ENCODE data around the gene DRD2.

DRD2 gene

DNA sequence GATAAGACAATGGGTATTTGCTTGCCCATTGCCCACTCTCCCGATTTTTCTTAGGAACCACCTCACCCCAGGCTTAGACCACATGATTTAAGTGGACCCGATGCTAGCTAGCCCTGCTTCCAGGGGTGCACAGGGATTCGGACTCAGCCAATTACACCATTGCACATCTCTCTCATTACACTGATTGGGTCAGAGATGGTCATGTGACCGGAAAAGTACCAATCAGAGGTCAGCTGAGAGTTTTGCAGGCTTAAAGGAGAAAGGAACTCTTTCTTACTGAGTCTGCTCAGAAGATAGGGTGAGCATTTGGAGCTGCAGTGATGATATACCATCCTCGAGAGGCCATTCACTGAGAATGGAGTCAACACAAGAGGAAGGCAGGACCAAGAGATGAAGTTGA lies 99.8 kb downstream of the DRD2 start:
- H3K9me3 ChIP-seq (ENCODE audit: control insufficient read depth, insufficient read depth, low read depth, low read length), result no peaks in the 10 kb centered on the region
- no peak overlapping the region for H3K27ac ChIP-seq (ENCODE audit: extremely low read depth, low read depth, low read length)
- ChIA-PET POLR2A (no interaction called here), CTCF (interaction anchor here (0.6 to 0.8 kb wide), 2 partner anchors 13 to 43 kb away, joined by 3 to 4 read pairs; no protein-coding TSS in a partner anchor)
- TF ChIP-seq ZNF701 (tag by site-specific recombination; IDR thresholded peaks at IDR 0.05) (no peak), ZNF621 (tag by site-specific recombination; IDR thresholded peaks at IDR 0.05) (no peak), ZIC2 (tag by site-specific recombination; IDR thresholded peaks at IDR 0.05) (no peak), ZNF623 (tag by site-specific recombination; IDR thresholded peaks at IDR 0.05) (no peak), ZNF404 (tag by site-specific recombination; IDR thresholded peaks at IDR 0.05) (no peak), ZNF391 (tag by site-specific recombination; IDR thresholded peaks at IDR 0.05; ENCODE audit: borderline replicate concordance, low read depth) (no peak), ZNF426 (tag by site-specific recombination; IDR thresholded peaks at IDR 0.05) (no peak), ZNF654 (tag by site-specific recombination; IDR thresholded peaks at IDR 0.05; ENCODE audit: low read depth) (no peak), ZNF146 (tag by site-specific recombination; IDR thresholded peaks at IDR 0.05) (no peak), ZNF670 (tag by site-specific recombination; IDR thresholded peaks at IDR 0.05; ENCODE audit: low read depth) (no peak), ZNF114 (tag by site-specific recombination; IDR thresholded peaks at IDR 0.05) (no peak), MYNN (tag by site-specific recombination; IDR thresholded peaks at IDR 0.05; ENCODE audit: borderline replicate concordance) (no peak), ZNF214 (tag by site-specific recombination; IDR thresholded peaks at IDR 0.05; ENCODE audit: borderline replicate concordance) (no peak), ZNF174 (tag by site-specific recombination; IDR thresholded peaks at IDR 0.05) (no peak), HOXC10 (CRISPR knock-in tag; IDR thresholded peaks at IDR 0.05) (no peak), SP7 (tag by site-specific recombination; IDR thresholded peaks at IDR 0.05) (no peak), ZEB2 (tag by site-specific recombination; IDR thresholded peaks at IDR 0.05) (no peak), ZNF521 (tag by site-specific recombination; IDR thresholded peaks at IDR 0.05) (no peak)
- TF ChIP-seq, protein P1, sequence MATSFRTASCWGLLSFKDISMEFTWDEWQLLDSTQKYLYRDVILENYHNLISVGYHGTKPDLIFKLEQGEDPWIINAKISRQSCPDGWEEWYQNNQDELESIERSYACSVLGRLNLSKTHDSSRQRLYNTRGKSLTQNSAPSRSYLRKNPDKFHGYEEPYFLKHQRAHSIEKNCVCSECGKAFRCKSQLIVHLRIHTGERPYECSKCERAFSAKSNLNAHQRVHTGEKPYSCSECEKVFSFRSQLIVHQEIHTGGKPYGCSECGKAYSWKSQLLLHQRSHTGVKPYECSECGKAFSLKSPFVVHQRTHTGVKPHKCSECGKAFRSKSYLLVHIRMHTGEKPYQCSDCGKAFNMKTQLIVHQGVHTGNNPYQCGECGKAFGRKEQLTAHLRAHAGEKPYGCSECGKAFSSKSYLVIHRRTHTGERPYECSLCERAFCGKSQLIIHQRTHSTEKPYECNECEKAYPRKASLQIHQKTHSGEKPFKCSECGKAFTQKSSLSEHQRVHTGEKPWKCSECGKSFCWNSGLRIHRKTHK (tag by site-specific recombination; IDR thresholded peaks at IDR 0.05), result no peak
- TF ChIP-seq, protein P2, sequence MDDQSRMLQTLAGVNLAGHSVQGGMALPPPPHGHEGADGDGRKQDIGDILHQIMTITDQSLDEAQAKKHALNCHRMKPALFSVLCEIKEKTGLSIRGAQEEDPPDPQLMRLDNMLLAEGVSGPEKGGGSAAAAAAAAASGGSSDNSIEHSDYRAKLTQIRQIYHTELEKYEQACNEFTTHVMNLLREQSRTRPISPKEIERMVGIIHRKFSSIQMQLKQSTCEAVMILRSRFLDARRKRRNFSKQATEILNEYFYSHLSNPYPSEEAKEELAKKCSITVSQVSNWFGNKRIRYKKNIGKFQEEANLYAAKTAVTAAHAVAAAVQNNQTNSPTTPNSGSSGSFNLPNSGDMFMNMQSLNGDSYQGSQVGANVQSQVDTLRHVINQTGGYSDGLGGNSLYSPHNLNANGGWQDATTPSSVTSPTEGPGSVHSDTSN (CRISPR knock-in tag; IDR thresholded peaks at IDR 0.05), result no peak
- no peaks in the 10 kb centered on the region for H3K36me3 ChIP-seq (ENCODE audit: control insufficient read depth in 2 of 2, insufficient read depth in 1 of 2, low read length in 2 of 2)
- no peaks in the 10 kb centered on the region for H3K4me1 ChIP-seq (ENCODE audit: control insufficient read depth, insufficient read depth, low read length)
- no peak overlapping the region for H3K4me3 ChIP-seq (ENCODE audit: low read depth, low read length)

DNA sequence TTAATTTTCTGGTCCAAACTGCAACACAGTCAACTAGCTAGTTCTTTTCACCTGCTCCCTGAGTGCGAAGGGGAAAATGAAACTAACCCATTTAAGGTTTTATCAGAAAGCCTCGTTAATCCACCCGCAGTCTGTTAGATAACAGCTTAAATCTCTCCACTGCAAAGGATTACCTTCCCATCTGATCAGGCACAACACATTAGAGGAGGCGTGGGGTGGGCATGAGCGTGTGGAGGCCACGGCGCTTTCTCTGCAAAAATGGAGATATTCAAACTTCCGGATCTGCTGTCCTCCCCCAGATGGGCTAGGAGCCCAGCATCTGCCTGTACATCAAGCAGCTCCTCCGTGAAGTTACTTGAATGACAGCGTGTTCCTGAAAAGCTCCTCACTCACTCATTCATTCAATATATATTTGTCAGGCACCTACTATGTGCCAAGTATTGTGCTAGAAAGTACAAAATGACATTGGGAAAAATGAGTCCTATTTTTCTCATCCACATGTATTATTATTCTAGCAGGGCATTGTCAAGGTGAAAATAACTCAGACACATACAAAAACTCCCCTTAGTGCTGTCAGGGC lies 101.1 kb downstream of the DRD2 start:
- Histone ChIP-seq H3K27ac (ENCODE audit: extremely low read depth, low read depth, low read length) (no peak overlapping the region), H3K4me3 (ENCODE audit: low read depth, low read length) (no peak overlapping the region), H3K9me3 (ENCODE audit: control insufficient read depth, insufficient read depth, low read depth, low read length) (no peaks in the 10 kb centered on the region), H3K4me1 (ENCODE audit: control insufficient read depth, insufficient read depth, low read length) (no peaks in the 10 kb centered on the region), H3K36me3 (ENCODE audit: control insufficient read depth in 2 of 2, insufficient read depth in 1 of 2, low read length in 2 of 2) (no peaks in the 10 kb centered on the region)
- POLR2A ChIA-PET, result no interaction called here
- TF ChIP-seq, protein P3, sequence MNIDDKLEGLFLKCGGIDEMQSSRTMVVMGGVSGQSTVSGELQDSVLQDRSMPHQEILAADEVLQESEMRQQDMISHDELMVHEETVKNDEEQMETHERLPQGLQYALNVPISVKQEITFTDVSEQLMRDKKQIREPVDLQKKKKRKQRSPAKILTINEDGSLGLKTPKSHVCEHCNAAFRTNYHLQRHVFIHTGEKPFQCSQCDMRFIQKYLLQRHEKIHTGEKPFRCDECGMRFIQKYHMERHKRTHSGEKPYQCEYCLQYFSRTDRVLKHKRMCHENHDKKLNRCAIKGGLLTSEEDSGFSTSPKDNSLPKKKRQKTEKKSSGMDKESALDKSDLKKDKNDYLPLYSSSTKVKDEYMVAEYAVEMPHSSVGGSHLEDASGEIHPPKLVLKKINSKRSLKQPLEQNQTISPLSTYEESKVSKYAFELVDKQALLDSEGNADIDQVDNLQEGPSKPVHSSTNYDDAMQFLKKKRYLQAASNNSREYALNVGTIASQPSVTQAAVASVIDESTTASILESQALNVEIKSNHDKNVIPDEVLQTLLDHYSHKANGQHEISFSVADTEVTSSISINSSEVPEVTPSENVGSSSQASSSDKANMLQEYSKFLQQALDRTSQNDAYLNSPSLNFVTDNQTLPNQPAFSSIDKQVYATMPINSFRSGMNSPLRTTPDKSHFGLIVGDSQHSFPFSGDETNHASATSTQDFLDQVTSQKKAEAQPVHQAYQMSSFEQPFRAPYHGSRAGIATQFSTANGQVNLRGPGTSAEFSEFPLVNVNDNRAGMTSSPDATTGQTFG (tag by site-specific recombination; IDR thresholded peaks at IDR 0.05; ENCODE audit: borderline replicate concordance), result no peak
- no peak for TF ChIP-seq HOXC10 (CRISPR knock-in tag; IDR thresholded peaks at IDR 0.05)
- TF ChIP-seq ZNF174 (tag by site-specific recombination; IDR thresholded peaks at IDR 0.05), result no peak
- TF ChIP-seq ZNF175 (tag by site-specific recombination; IDR thresholded peaks at IDR 0.05), result no peak
- no peak for TF ChIP-seq OVOL3 (tag by site-specific recombination; IDR thresholded peaks at IDR 0.05)
- CTCF ChIA-PET, result no interaction called here

Data from HEK293 (cell line).